Testis (tissue), 2 donors: ENCODE results near the gene TNFRSF8.

Experiments
- CTCF ChIP-seq, 3 experiments: fragments of 450-650 bp in 2 of 3; fragments of 200-600 bp in 1 of 3; sonication (generic) in 1 of 3; IDR thresholded peaks; one replicate each; pipeline ENCODE4 v1.5.1; 2016 to 2019; ENCODE audit warnings: antibody characterized with exemption in 3 of 3, mild to moderate bottlenecking in 2 of 3, moderate library complexity in 1 of 3
- POLR2A ChIP-seq: fragments of 450-650 bp; IDR thresholded peaks from one replicate; pipeline ENCODE4 v1.6.1; 2017; ENCODE audit warnings: antibody characterized with exemption, mild to moderate bottlenecking, moderate library complexity

GRCh38 chr1:12051361-12051760 lies 11.7 kb upstream of the TNFRSF8 start:
- TF ChIP-seq CTCF (IDR thresholded peaks at IDR 0.05): no peak
- no peak for TF ChIP-seq POLR2A
